GM18498 (cell line): ENCODE data around the gene GYG1.
"Not testable (repeated sequence)": the region's sequence is repeated elsewhere in the genome, so short reads cannot be mapped to it uniquely, and the experiment has no call there.

Source experiments
- ATAC-seq: cut with Tn5 transposase; IDR thresholded peaks from one replicate; pipeline ENCODE4 v1.9.1; 2021; ENCODE audit warnings: mild to moderate bottlenecking, moderate library complexity; ENCODE audit not compliant: unreplicated experiment

GYG1 gene

GRCh38 chr3:148981273-148981672 lies 10.1 kb upstream of the GYG1 start:
- ATAC-seq = no peak

- ATAC-seq = not testable (repeated sequence)
Measured at GRCh38 chr3:148987551-148987950, 3.8 kb upstream of the GYG1 start.

GRCh38 chr3:148990236-148990635 lies 1.1 kb upstream of the GYG1 start:
- peak; percentile 12 for ATAC-seq

- ATAC-seq = peak; percentile 30
Measured at GRCh38 chr3:148992027-148992634, 791 bp downstream of the GYG1 start.

- no peak for ATAC-seq
Measured at GRCh38 chr3:148992635-148993255, 1.4 kb downstream of the GYG1 start.

GRCh38 chr3:148997623-148998022 lies 6.3 kb downstream of the GYG1 start:
- ATAC-seq = no peak

- ATAC-seq = no peak
Measured at GRCh38 chr3:148998297-148998696, 7.0 kb downstream of the GYG1 start.

- peak; percentile 50 for ATAC-seq
Measured at GRCh38 chr3:148998715-148999423, 7.5 kb downstream of the GYG1 start.

GRCh38 chr3:148999806-149000205 lies 8.5 kb downstream of the GYG1 start:
- ATAC-seq = no peak

GRCh38 chr3:149000206-149000745 lies 8.9 kb downstream of the GYG1 start:
- no peak for ATAC-seq

GRCh38 chr3:149001727-149002126 lies 10.4 kb downstream of the GYG1 start:
- no peak for ATAC-seq

GRCh38 chr3:149003653-149004305 lies 12.4 kb downstream of the GYG1 start:
- ATAC-seq = peak; percentile 70

GRCh38 chr3:149004622-149005021 lies 13.3 kb downstream of the GYG1 start:
- no peak for ATAC-seq

GRCh38 chr3:149005416-149005815 lies 14.1 kb downstream of the GYG1 start:
- no peak for ATAC-seq

GRCh38 chr3:149007567-149008257 lies 16.4 kb downstream of the GYG1 start:
- no peak for ATAC-seq

- ATAC-seq = peak; percentile 68
Measured at GRCh38 chr3:149009732-149010131, 18.4 kb downstream of the GYG1 start.

GRCh38 chr3:149010504-149010951 lies 19.2 kb downstream of the GYG1 start:
- ATAC-seq = no peak

GRCh38 chr3:149010966-149011365 lies 19.6 kb downstream of the GYG1 start:
- ATAC-seq = no peak

GRCh38 chr3:149011676-149012075 lies 20.3 kb downstream of the GYG1 start:
- ATAC-seq = no peak

- ATAC-seq = no peak
Measured at GRCh38 chr3:149013726-149014125, 22.4 kb downstream of the GYG1 start.

GRCh38 chr3:149015393-149015792 lies 24.1 kb downstream of the GYG1 start:
- no peak for ATAC-seq
